PFSK-1 (cell line): ENCODE data around the gene ATL3.
A peak's percentile ranks its signal among the peaks of the same experiment; 100 is the strongest.

Experiments
- FOXP2 ChIP-seq: optimal IDR thresholded peaks from 2 replicates; pipeline ENCODE3; 2011; ENCODE audit warnings: borderline replicate concordance, control low read depth, inconsistent platforms; ENCODE audit not compliant: insufficient read depth; ENCODE audit errors: extremely low read length, extremely low read depth
- POLR2AphosphoS5 ChIP-seq: IDR thresholded peaks from 2 replicates; pipeline ENCODE4 v1.6.1; 2012; ENCODE audit warnings: low read depth, mild to moderate bottlenecking, control low read depth, low read length, moderate library complexity
- SIN3A ChIP-seq: IDR thresholded peaks from 2 replicates; pipeline ENCODE4 v1.6.1; 2012; ENCODE audit warnings: mild to moderate bottlenecking, low read length, moderate library complexity, borderline replicate concordance; ENCODE audit not compliant: insufficient read depth
- TAF1 ChIP-seq: IDR thresholded peaks from 2 replicates; pipeline ENCODE4 v1.6.1; 2012; ENCODE audit warnings: low read length, control low read depth, borderline replicate concordance; ENCODE audit not compliant: insufficient read depth
- TF ChIP-seq, protein P1 (sequence below), 2 experiments: IDR thresholded peaks; 2 replicates each; pipeline versions ENCODE4 v1.6.1 to v1.8.0; 2011 to 2012; ENCODE audit warnings: low read depth in 2 of 2, low read length in 2 of 2, control low read depth in 1 of 2, inconsistent platforms in 1 of 2, mild to moderate bottlenecking in 1 of 2, moderate library complexity in 1 of 2; ENCODE audit not compliant: insufficient read depth in 1 of 2

Gene ATL3

GRCh38 chr11:63622323-63622722, 48.9 kb downstream of the ATL3 start:
- TF ChIP-seq TAF1 (no peak), SIN3A (no peak), POLR2AphosphoS5 (no peak), FOXP2 (no peak)
- TF ChIP-seq, protein P1, sequence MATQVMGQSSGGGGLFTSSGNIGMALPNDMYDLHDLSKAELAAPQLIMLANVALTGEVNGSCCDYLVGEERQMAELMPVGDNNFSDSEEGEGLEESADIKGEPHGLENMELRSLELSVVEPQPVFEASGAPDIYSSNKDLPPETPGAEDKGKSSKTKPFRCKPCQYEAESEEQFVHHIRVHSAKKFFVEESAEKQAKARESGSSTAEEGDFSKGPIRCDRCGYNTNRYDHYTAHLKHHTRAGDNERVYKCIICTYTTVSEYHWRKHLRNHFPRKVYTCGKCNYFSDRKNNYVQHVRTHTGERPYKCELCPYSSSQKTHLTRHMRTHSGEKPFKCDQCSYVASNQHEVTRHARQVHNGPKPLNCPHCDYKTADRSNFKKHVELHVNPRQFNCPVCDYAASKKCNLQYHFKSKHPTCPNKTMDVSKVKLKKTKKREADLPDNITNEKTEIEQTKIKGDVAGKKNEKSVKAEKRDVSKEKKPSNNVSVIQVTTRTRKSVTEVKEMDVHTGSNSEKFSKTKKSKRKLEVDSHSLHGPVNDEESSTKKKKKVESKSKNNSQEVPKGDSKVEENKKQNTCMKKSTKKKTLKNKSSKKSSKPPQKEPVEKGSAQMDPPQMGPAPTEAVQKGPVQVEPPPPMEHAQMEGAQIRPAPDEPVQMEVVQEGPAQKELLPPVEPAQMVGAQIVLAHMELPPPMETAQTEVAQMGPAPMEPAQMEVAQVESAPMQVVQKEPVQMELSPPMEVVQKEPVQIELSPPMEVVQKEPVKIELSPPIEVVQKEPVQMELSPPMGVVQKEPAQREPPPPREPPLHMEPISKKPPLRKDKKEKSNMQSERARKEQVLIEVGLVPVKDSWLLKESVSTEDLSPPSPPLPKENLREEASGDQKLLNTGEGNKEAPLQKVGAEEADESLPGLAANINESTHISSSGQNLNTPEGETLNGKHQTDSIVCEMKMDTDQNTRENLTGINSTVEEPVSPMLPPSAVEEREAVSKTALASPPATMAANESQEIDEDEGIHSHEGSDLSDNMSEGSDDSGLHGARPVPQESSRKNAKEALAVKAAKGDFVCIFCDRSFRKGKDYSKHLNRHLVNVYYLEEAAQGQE (IDR thresholded peaks at IDR 0.05; ENCODE audit: insufficient read depth in 1 of 2, low read depth in 2 of 2, low read length in 2 of 2), result no peak

DNA sequence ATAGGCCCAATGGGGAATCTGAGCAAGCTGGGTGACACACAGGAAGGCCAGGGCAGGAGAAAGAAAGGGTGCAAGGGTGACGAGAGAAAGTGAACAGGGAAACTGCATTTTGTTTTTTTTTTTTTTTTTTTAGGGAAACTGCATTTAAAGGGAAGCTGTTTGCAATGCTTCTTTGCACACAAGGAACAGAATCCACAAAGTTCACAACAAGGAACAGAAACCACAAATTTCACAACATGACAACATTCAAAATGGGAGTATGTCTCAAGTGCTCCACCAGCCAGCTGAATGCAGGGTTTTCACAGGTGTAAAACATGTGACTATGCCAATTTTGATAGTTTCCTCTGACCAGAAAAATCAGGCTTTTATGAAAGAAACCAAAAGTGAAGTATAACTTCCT, 50.1 kb downstream of the ATL3 start:
- TF ChIP-seq SIN3A (no peak), POLR2AphosphoS5 (no peak), FOXP2 (no peak), TAF1 (no peak)
- TF ChIP-seq, protein P1 (IDR thresholded peaks at IDR 0.05; ENCODE audit: insufficient read depth in 1 of 2, low read depth in 2 of 2, low read length in 2 of 2), result no peak

- TF ChIP-seq POLR2AphosphoS5 (no peak), FOXP2 (no peak), SIN3A (no peak), TAF1 (no peak)
- TF ChIP-seq, protein P1 (IDR thresholded peaks at IDR 0.05; ENCODE audit: insufficient read depth in 1 of 2, low read depth in 2 of 2, low read length in 2 of 2), result no peak
Measured at GRCh38 chr11:63619967-63620366, 51.2 kb downstream of the ATL3 start.

- no peak for TF ChIP-seq POLR2AphosphoS5
- no peak for TF ChIP-seq TAF1
- no peak for TF ChIP-seq SIN3A
Measured at GRCh38 chr11:63616953-63617352, 54.2 kb downstream of the ATL3 start.

- TF ChIP-seq POLR2AphosphoS5 (no peak), FOXP2 (peak; percentile 37), TAF1 (no peak), SIN3A (no peak)
- TF ChIP-seq, protein P1 (IDR thresholded peaks at IDR 0.05; ENCODE audit: insufficient read depth in 1 of 2, low read depth in 2 of 2, low read length in 2 of 2), result no peak
Measured at GRCh38 chr11:63614136-63614671, 57.0 kb downstream of the ATL3 start, which contains the start of gene PLAAT3. Gene PLAAT3, minus strand, starts transcription at chr11:63614433. Its CDS starts 419 bp downstream, at chr11:63614014.
